SKM-1 treated with dmso at 0.1 percent for 144 hours (cell line): ENCODE data around the gene ZSCAN18.
"Not testable (repeated sequence)": the region's sequence is repeated elsewhere in the genome, so short reads cannot be mapped to it uniquely, and the experiment has no call there.

Experiments used
- DNase-seq: peaks from one replicate; lab custom pipeline; 2025; ENCODE audit not compliant: unreplicated experiment; lab: John Stamatoyannopoulos, UW

Gene ZSCAN18

GRCh38 chr19:58097781-58098681 lies at the start of gene ZSCAN18:
ZSCAN18 (minus strand) TSS chr19:58098231; CDS start chr19:58090267, 7,964 bp downstream.
- no peak for DNase-seq

GRCh38 chr19:58147475-58147874 lies 49.4 kb upstream of the ZSCAN18 start:
- not testable (repeated sequence) for DNase-seq

- no peak for DNase-seq
These were observed 47.8 kb upstream of the ZSCAN18 start for GRCh38 chr19:58145849-58146248.

- DNase-seq: no peak
These were observed 36.2 kb upstream of the ZSCAN18 start for GRCh38 chr19:58134244-58134643.

- no peak for DNase-seq
These were observed 31.3 kb upstream of the ZSCAN18 start for GRCh38 chr19:58129284-58129683.

- no peak for DNase-seq
These were observed 30.1 kb upstream of the ZSCAN18 start for GRCh38 chr19:58128041-58128685.

GRCh38 chr19:58123354-58123753 lies 25.3 kb upstream of the ZSCAN18 start:
- DNase-seq: no peak

- no peak for DNase-seq
These were observed 21.1 kb upstream of the ZSCAN18 start for GRCh38 chr19:58118979-58119733.

GRCh38 chr19:58117841-58118575 lies 20.0 kb upstream of the ZSCAN18 start:
- no peak for DNase-seq

- DNase-seq: no peak
These were observed 10.5 kb upstream of the ZSCAN18 start for GRCh38 chr19:58108546-58108817.

GRCh38 chr19:58107778-58108545 lies 9.9 kb upstream of the ZSCAN18 start:
- no peak for DNase-seq

GRCh38 chr19:58098682-58098998 lies 609 bp upstream of the ZSCAN18 start:
- no peak for DNase-seq

GRCh38 chr19:58097349-58097748 lies 682 bp downstream of the ZSCAN18 start:
- no peak for DNase-seq

- no peak for DNase-seq
These were observed 1.1 kb downstream of the ZSCAN18 start for GRCh38 chr19:58096884-58097283.

GRCh38 chr19:58095328-58095727 lies 2.7 kb downstream of the ZSCAN18 start:
- DNase-seq: no peak

- no peak for DNase-seq
These were observed 5.0 kb downstream of the ZSCAN18 start for GRCh38 chr19:58093071-58093470.

GRCh38 chr19:58091251-58091995 lies 6.6 kb downstream of the ZSCAN18 start:
- no peak for DNase-seq

GRCh38 chr19:58089846-58090245 lies 8.2 kb downstream of the ZSCAN18 start:
- no peak for DNase-seq

- DNase-seq: no peak
These were observed 9.4 kb downstream of the ZSCAN18 start for GRCh38 chr19:58088521-58089052.
